H1 (cell line): ENCODE data around the gene IER5. TPM values are rescaled to one million over a fixed set of nuclear protein-coding genes. Genes with fewer than 3 reads are reported as not detected.

ENCODE experiments used
- CTCF ChIA-PET: fragments of 300-600 bp; sonication (Branson Sonifier 250); formaldehyde crosslinking; loops from one replicate; lab custom pipeline; 2021; ENCODE audit not compliant: partially characterized antibody; lab: Charles Lee
- POLR2A ChIA-PET: fragments of 300-600 bp; sonication (Branson Sonifier 250); formaldehyde crosslinking; loops from one replicate; lab custom pipeline; 2021; ENCODE audit warnings: inconsistent platforms; ENCODE audit not compliant: partially characterized antibody; lab: Charles Lee
- DNase-seq, 2 experiments: peaks; one replicate each; pipeline versions ENCODE4 v3.0.0 to v3.0.0-alpha.2; 2010 to 2022; ENCODE audit warnings: low spot score in 2 of 2, low read depth in 1 of 2, mixed read lengths in 1 of 2
- FAIRE-seq: peaks from 2 replicates; lab custom pipeline; 2011; peaks lifted over from hg19 to GRCh38; lab: Jason Lieb, UNC
- H2AFZ ChIP-seq: 2 replicates; pipeline ENCODE4 v1.8.1; 2012; ENCODE audit warnings: low read length, inconsistent platforms
- H2AK5ac ChIP-seq: 2 replicates; pipeline ENCODE4 v1.6.1; 2013; ENCODE audit warnings: low read depth, low read length
- H2BK120ac ChIP-seq: replicated peaks from 2 replicates; pipeline ENCODE3; 2013; ENCODE audit warnings: low read depth, low read length, inconsistent platforms
- H2BK12ac ChIP-seq: 2 replicates; pipeline ENCODE4 v1.6.1; 2013; ENCODE audit warnings: low read depth, low read length
- H2BK15ac ChIP-seq: 2 replicates; pipeline ENCODE4 v1.6.1; 2013; ENCODE audit warnings: low read length
- H2BK20ac ChIP-seq: 2 replicates; pipeline ENCODE4 v1.6.1; 2013; ENCODE audit warnings: low read length
- H2BK5ac ChIP-seq: 2 replicates; pipeline ENCODE4 v1.6.1; 2013; ENCODE audit warnings: low read depth, low read length
- H3K14ac ChIP-seq: 2 replicates; pipeline ENCODE4 v1.6.1; 2013; ENCODE audit warnings: inconsistent platforms; ENCODE audit not compliant: insufficient read length
- H3K18ac ChIP-seq: 2 replicates; pipeline ENCODE4 v1.6.1; 2013; ENCODE audit warnings: low read length; ENCODE audit errors: extremely low read depth
- H3K23ac ChIP-seq: 2 replicates; pipeline ENCODE4 v1.6.1; 2013; ENCODE audit warnings: inconsistent platforms; ENCODE audit not compliant: insufficient read length
- H3K23me2 ChIP-seq: 2 replicates; pipeline ENCODE4 v1.6.1; 2013; ENCODE audit warnings: low read depth, low read length
- H3K27ac ChIP-seq: 2 replicates; pipeline ENCODE4 v1.6.1; 2011; ENCODE audit warnings: low read depth, low read length, inconsistent platforms
- H3K27me3 ChIP-seq, 4 experiments: replicated peaks in 1 of 4; 1 replicate in 1 of 4; 2 replicates in 3 of 4; pipeline versions ENCODE4 v1.6.1 to v1.8.1; 2011 to 2013; ENCODE audit warnings: low read length in 3 of 4, mild to moderate bottlenecking in 3 of 4, inconsistent platforms in 2 of 4, mixed read lengths in 2 of 4, moderate library complexity in 1 of 4; ENCODE audit not compliant: control insufficient read depth in 3 of 4, insufficient read depth in 3 of 4; ENCODE audit errors: extremely low read depth in 1 of 4
- H3K36me3 ChIP-seq, 4 experiments: 2 replicates each; pipeline versions ENCODE4 v1.6.1 to v1.8.1; 2011 to 2013; ENCODE audit warnings: mild to moderate bottlenecking in 4 of 4, low read length in 3 of 4, moderate library complexity in 2 of 4, control low read depth in 1 of 4, inconsistent platforms in 1 of 4; ENCODE audit not compliant: insufficient read depth in 4 of 4, control insufficient read depth in 2 of 4
- H3K4ac ChIP-seq: replicated peaks from 2 replicates; pipeline ENCODE3; 2013; ENCODE audit warnings: low read length, low read depth, mixed read lengths, inconsistent platforms; ENCODE audit not compliant: insufficient read length
- H3K4me1 ChIP-seq, 4 experiments: replicated peaks in 1 of 4; 1 replicate in 1 of 4; 2 replicates in 3 of 4; pipeline versions ENCODE4 v1.6.1 to v1.8.1; 2011 to 2013; ENCODE audit warnings: low read length in 3 of 4, inconsistent platforms in 2 of 4, mixed read lengths in 1 of 4; ENCODE audit not compliant: insufficient read depth in 4 of 4, control insufficient read depth in 3 of 4
- H3K4me2 ChIP-seq, 2 experiments: 2 replicates each; pipeline versions ENCODE4 v1.6.1 to v1.8.1; 2011 to 2013; ENCODE audit warnings: low read depth in 2 of 2, low read length in 2 of 2, control low read depth in 1 of 2, inconsistent platforms in 1 of 2, mild to moderate bottlenecking in 1 of 2; ENCODE audit not compliant: insufficient read depth in 1 of 2
- H3K4me3 ChIP-seq, 4 experiments: fragments of 200-600, 300-600 bp in 1 of 4; sonication (generic), shearing (Covaris generic), sonication (Bioruptor Twin) in 1 of 4; 2 replicates each; pipeline versions ENCODE4 v1.5.1 to v1.8.1; 2011 to 2016; ENCODE audit warnings: low read length in 4 of 4, low read depth in 3 of 4, control low read depth in 2 of 4, inconsistent platforms in 2 of 4, mild to moderate bottlenecking in 2 of 4, mixed read lengths in 1 of 4, moderate library complexity in 1 of 4; ENCODE audit not compliant: insufficient read depth in 2 of 4; ENCODE audit errors: extremely low read depth in 1 of 4
- H3K56ac ChIP-seq: replicated peaks from 2 replicates; pipeline ENCODE3; 2013; ENCODE audit warnings: low read depth, mild to moderate bottlenecking, mixed read lengths, low read length, inconsistent platforms; ENCODE audit not compliant: insufficient read length
- H3K79me1 ChIP-seq: 2 replicates; pipeline ENCODE4 v1.6.1; 2013; ENCODE audit warnings: low read depth, low read length, control low read depth
- H3K79me2 ChIP-seq, 2 experiments: 2 replicates each; pipeline versions ENCODE4 v1.6.1 to v1.8.1; 2012 to 2013; ENCODE audit warnings: low read length in 2 of 2, mild to moderate bottlenecking in 2 of 2, inconsistent platforms in 1 of 2; ENCODE audit not compliant: insufficient read depth in 2 of 2, control insufficient read depth in 1 of 2
- H3K9ac ChIP-seq, 4 experiments: replicated peaks in 1 of 4; 1 replicate in 1 of 4; 2 replicates in 3 of 4; pipeline versions ENCODE4 v1.6.1 to v1.8.1; 2011 to 2013; ENCODE audit warnings: low read depth in 3 of 4, low read length in 3 of 4, control low read depth in 2 of 4, mild to moderate bottlenecking in 2 of 4, moderate library complexity in 2 of 4, inconsistent platforms in 1 of 4; ENCODE audit errors: extremely low read depth in 1 of 4
- H3K9me3 ChIP-seq, 2 experiments: 2 replicates each; pipeline versions ENCODE4 v1.6.1 to v1.8.1; 2012 to 2013; ENCODE audit warnings: mild to moderate bottlenecking in 2 of 2, moderate library complexity in 2 of 2, control low read depth in 1 of 2, inconsistent platforms in 1 of 2, low read depth in 1 of 2, low read length in 1 of 2, mixed read lengths in 1 of 2; ENCODE audit not compliant: insufficient read depth in 2 of 2
- H4K20me1 ChIP-seq, 2 experiments: replicated peaks in 1 of 2; 2 replicates each; pipeline versions ENCODE3 to v1.8.1; 2011 to 2013; ENCODE audit warnings: inconsistent platforms in 2 of 2, low read length in 2 of 2, mild to moderate bottlenecking in 1 of 2; ENCODE audit not compliant: insufficient read depth in 2 of 2, control insufficient read depth in 1 of 2
- H4K5ac ChIP-seq: 2 replicates; pipeline ENCODE4 v1.6.1; 2013; ENCODE audit warnings: low read length, low read depth, mixed read lengths, inconsistent platforms; ENCODE audit not compliant: insufficient read length
- H4K8ac ChIP-seq: 2 replicates; pipeline ENCODE4 v1.8.0; 2013; ENCODE audit warnings: mild to moderate bottlenecking, moderate library complexity, low read length, inconsistent platforms; ENCODE audit not compliant: insufficient read depth; ENCODE audit errors: extremely low read depth
- H4K91ac ChIP-seq: replicated peaks from 2 replicates; pipeline ENCODE3; 2013; ENCODE audit warnings: low read length, mixed read lengths, inconsistent platforms; ENCODE audit not compliant: insufficient read length
- ATF3 ChIP-seq: IDR thresholded peaks from 2 replicates; pipeline ENCODE4 v1.6.1; 2011; ENCODE audit warnings: low read depth, mild to moderate bottlenecking, low read length; ENCODE audit not compliant: insufficient read depth
- CHD2 ChIP-seq: IDR thresholded peaks from 2 replicates; pipeline ENCODE4 v1.6.1; 2012; ENCODE audit warnings: low read length, improper control_type of control experiment
- E2F6 ChIP-seq: IDR thresholded peaks from 2 replicates; pipeline ENCODE4 v1.6.1; 2012; ENCODE audit warnings: inconsistent platforms
- EGR1 ChIP-seq: IDR thresholded peaks from 2 replicates; pipeline ENCODE4 v1.6.1; 2011; ENCODE audit warnings: low read depth, low read length, borderline replicate concordance
- JUN ChIP-seq: IDR thresholded peaks from 2 replicates; pipeline ENCODE4 v1.6.1; 2011; ENCODE audit warnings: low read depth, mild to moderate bottlenecking, improper control_type of control experiment, low read length
- PHF8 ChIP-seq: fragments of 200-600 bp; sonication (generic); conservative IDR thresholded peaks from 2 replicates; pipeline ENCODE4 v1.7.1; 2012; ENCODE audit warnings: low read depth, mild to moderate bottlenecking, inconsistent platforms, low read length, moderate library complexity
- RAD21 ChIP-seq, 2 experiments: IDR thresholded peaks in 1 of 2; conservative IDR thresholded peaks in 1 of 2; 2 replicates each; pipeline ENCODE4 v1.6.1; 2011; ENCODE audit warnings: low read depth in 2 of 2, low read length in 2 of 2, improper control_type of control experiment in 1 of 2, inconsistent platforms in 1 of 2, mild to moderate bottlenecking in 1 of 2, moderate library complexity in 1 of 2
- SP1 ChIP-seq: IDR thresholded peaks from 2 replicates; pipeline ENCODE4 v1.6.1; 2011; ENCODE audit warnings: low read depth, low read length
- TBP ChIP-seq: IDR thresholded peaks from 2 replicates; pipeline ENCODE4 v1.6.1; 2011; ENCODE audit warnings: low read depth, low read length, improper control_type of control experiment
- WGBS, 2 experiments: shearing (Covaris generic) in 1 of 2; methylation state at CpG; one replicate each; pipeline versions ENCODE4 v1.1.6 to v1.1.7; 2013 to 2015; ENCODE audit warnings: low lambda C conversion rate in 2 of 2, mixed read lengths in 2 of 2, inconsistent platforms in 1 of 2, low coverage in 1 of 2, missing lambda C conversion rate in 1 of 2; ENCODE audit not compliant: insufficient replicate concordance in 2 of 2, insufficient coverage in 1 of 2, insufficient read length in 1 of 2; ENCODE audit errors: extremely low coverage in 1 of 2, missing lambda C conversion rate in 1 of 2; 5-methylcytosine and 5-hydroxymethylcytosine counted together
- polyA plus RNA-seq, 7 experiments: library from polyadenylated mRNA; depleted of rRNA in 3 of 7; stranded (reverse) in 5 of 7; unstranded in 2 of 7; fragments of >200 nt in 5 of 7; fragments of 200-250 nt in 2 of 7; gene quantifications; 1 replicate in 5 of 7; 2 replicates in 1 of 7; 4 replicates in 1 of 7; pipeline versions ENCODE4 v1.2.1 to v1.2.3, GENCODE V29; 2011 to 2013; ENCODE audit warnings: missing spikeins in 2 of 7, mixed read lengths in 2 of 7
- total RNA-seq: library from RNA; stranded (reverse); fragmentation: NEBNext Ultra II Directional; extraction: Animal tissue kit (Norgen Biotek cat#: 25700); gene quantifications from 2 replicates; pipeline ENCODE4 v1.2.1, GENCODE V29; 2021

Gene IER5
- total and polyA plus RNA-seq, 2 of the 8 experiments (the other 6 are each of a cell fraction or from before 2014, with no cell fraction given) = 3.5 to 7.7 TPM

- Histone ChIP-seq H2AK5ac (peak overlapping the region; percentile 75; the same call in 1 of the 2 replicates), H3K79me2 (no peaks in the 10 kb centered on the region), H3K4ac (peak overlapping the region; percentile 7), H3K79me1 (no peaks in the 10 kb centered on the region), H3K23ac (no peak overlapping the region), H3K4me2 (peak overlapping the region; percentile 56 to 71), H2BK12ac (peak overlapping the region; percentile 72; the same call in 1 of the 2 replicates), H2BK5ac (peak overlapping the region; percentile 64; the same call in 1 of the 2 replicates), H4K20me1 (no peaks in the 10 kb centered on the region), H3K9me3 (no peaks in the 10 kb centered on the region), H4K91ac (peak overlapping the region; percentile 35), H2AFZ (peak overlapping the region; percentile 43), H3K9ac (no peak overlapping the region), H2BK20ac (peak overlapping the region; percentile 97), H3K18ac (peak overlapping the region; percentile 86), H3K56ac (no peak overlapping the region), H3K23me2 (no peaks in the 10 kb centered on the region), H3K4me3 (peak overlapping the region in 1 of 4 experiments; percentile 17; a peak in 1 of 8 replicates), H4K8ac (no peak overlapping the region), H4K5ac (no peak overlapping the region), H3K36me3 (no peaks in the 10 kb centered on the region), H3K27me3 (no peaks in the 10 kb centered on the region; a peak in 1 of 7 replicates), H2BK120ac (peak overlapping the region; percentile 18), H3K27ac (no peak overlapping the region), H3K4me1 (peaks cover 16 to 38% (median 26%) of the 10 kb centered on the region in 4 experiments), H3K14ac (no peak overlapping the region), H2BK15ac (peak overlapping the region; percentile 84; the same call in 1 of the 2 replicates)
- POLR2A ChIA-PET = interaction anchor here (0.8 to 3.8 kb wide), 7 partner anchors 9 to 1023 kb away, joined by 3 to 37 read pairs (median 5); partner anchors contain the start of gene IER5
- DNase-seq (peak in 1 of 2 experiments; percentile 61), FAIRE-seq (no peak)
- WGBS, 2 experiments = 57% methylated on average over 18 of the region's 19 CpGs; no CpG with 5 or more reads in 1 of the 2 experiments
- CTCF ChIA-PET = interaction anchor here (0.6 to 4.7 kb wide), 11 partner anchors 9 to 97 kb away, joined by 3 to 28 read pairs (median 6); no protein-coding TSS in a partner anchor
- TF ChIP-seq TBP (peak; percentile 13; the same call in 1 of the 2 replicates), CHD2 (no peak), RAD21 (IDR thresholded peaks at IDR 0.05 in 1 of 2, conservative IDR thresholded peaks at IDR 0.05 in 1 of 2; ENCODE audit: low read depth in 2 of 2, low read length in 2 of 2) (0 out of 4 replicates have a peak, but pooled peaks of 1 of the 2 experiments have one; percentile 5), ATF3 (no peak), PHF8 (no peak), EGR1 (peak; percentile 45; the same call in 1 of the 2 replicates), E2F6 (peak; percentile 20; the same call in 1 of the 2 replicates), JUN (no peak), SP1 (no peak)
Measured at GRCh38 chr1:181128592-181129497, 40.3 kb downstream of the IER5 start.
